Neural progenitor cell (in vitro differentiated cells): ENCODE measurements around the gene HOXD12. TPM values are rescaled to one million over a fixed set of nuclear protein-coding genes. Genes with fewer than 3 reads are reported as not detected.

Source experiments
- DNase-seq: peaks from one replicate; pipeline ENCODE4 v3.0.0-alpha.2; 2016; ENCODE audit warnings: low spot score
- H2AFZ ChIP-seq: fragments of 200-600 bp; sonication (generic); replicated peaks from 2 replicates; pipeline ENCODE4 v1.6.1; 2016; ENCODE audit warnings: antibody characterized with exemption
- H3F3A ChIP-seq: fragments of 200-600 bp; sonication (generic); 2 replicates; pipeline ENCODE4 v1.6.1; 2016; ENCODE audit warnings: antibody characterized with exemption, low read depth
- H3K27ac ChIP-seq: fragments of 200-600 bp; sonication (generic); 2 replicates; pipeline ENCODE4 v1.5.1; 2016; ENCODE audit warnings: mild to moderate bottlenecking
- H3K27me3 ChIP-seq: fragments of 200-600 bp; sonication (generic); 2 replicates; pipeline ENCODE4 v1.6.1; 2016; ENCODE audit warnings: mild to moderate bottlenecking, moderate library complexity
- H3K36me3 ChIP-seq: fragments of 200-600 bp; sonication (generic); 2 replicates; pipeline ENCODE4 v1.5.1; 2016
- H3K4me1 ChIP-seq: fragments of 200-600 bp; sonication (generic); 2 replicates; pipeline ENCODE4 v1.6.1; 2016; ENCODE audit warnings: mixed run types
- H3K4me2 ChIP-seq: fragments of 200-600 bp; sonication (generic); 2 replicates; pipeline ENCODE4 v1.6.1; 2016
- H3K4me3 ChIP-seq: fragments of 200-600 bp; sonication (generic); 2 replicates; pipeline ENCODE4 v1.5.1; 2016
- H3K79me2 ChIP-seq: fragments of 200-600 bp; sonication (generic); 2 replicates; pipeline ENCODE4 v1.6.1; 2016; ENCODE audit warnings: low read depth
- H3K9ac ChIP-seq: fragments of 200-600 bp; sonication (generic); 2 replicates; pipeline ENCODE4 v1.6.1; 2016
- H3K9me3 ChIP-seq: fragments of 200-600 bp; sonication (generic); 2 replicates; pipeline ENCODE4 v1.5.1; 2016; ENCODE audit warnings: low read depth
- H4K20me1 ChIP-seq: fragments of 200-600 bp; sonication (generic); 2 replicates; pipeline ENCODE4 v1.6.1; 2016; ENCODE audit warnings: low read depth
- H3K27ac Mint-ChIP-seq: 3 replicates; pipeline ENCODE4 v1.8.0; 2021; ENCODE audit warnings: mixed read lengths
- H3K27me3 Mint-ChIP-seq: 2 replicates; pipeline ENCODE4 v1.8.0; 2022; ENCODE audit warnings: low read depth, mild to moderate bottlenecking, inconsistent platforms, moderate library complexity, mixed read lengths; ENCODE audit not compliant: insufficient read depth
- H3K36me3 Mint-ChIP-seq: 3 replicates; pipeline ENCODE4 v1.8.0; 2021; ENCODE audit warnings: mixed read lengths
- H3K4me1 Mint-ChIP-seq: 3 replicates; pipeline ENCODE4 v1.8.0; 2021; ENCODE audit warnings: mixed read lengths
- H3K4me3 Mint-ChIP-seq: 3 replicates; pipeline ENCODE4 v1.8.0; 2021; ENCODE audit warnings: mild to moderate bottlenecking, moderate library complexity, mixed read lengths
- H3K9me3 Mint-ChIP-seq: 3 replicates; pipeline ENCODE4 v1.8.0; 2020; ENCODE audit warnings: mixed read lengths
- CTCF ChIP-seq: fragments of 200-600 bp; sonication (generic); IDR thresholded peaks from 2 replicates; pipeline ENCODE4 v1.5.1; 2017; ENCODE audit warnings: antibody characterized with exemption, mild to moderate bottlenecking
- EZH2 ChIP-seq: fragments of 200-600 bp; sonication (generic); IDR thresholded peaks from 2 replicates; pipeline ENCODE4 v1.6.1; 2017; ENCODE audit warnings: antibody characterized with exemption, mild to moderate bottlenecking, moderate library complexity
- EZH2phosphoT487 ChIP-seq: fragments of 200-600 bp; sonication (generic); IDR thresholded peaks from 2 replicates; pipeline ENCODE4 v1.6.1; 2017; ENCODE audit warnings: antibody characterized with exemption
- total RNA-seq: library from RNA; depleted of rRNA; stranded (reverse); fragments of >200 nt; gene quantifications from 2 replicates; pipeline ENCODE4 v1.2.3, GENCODE V29; 2015; ENCODE audit warnings: low replicate concordance

HOXD12 gene
- total RNA-seq, 1 donor from 2014 or later = not detected

GRCh38 chr2:176127774-176128072 lies 28.1 kb downstream of the HOXD12 start:
- no peaks in the 10 kb centered on the region for H3K9me3 ChIP-seq
- peaks cover 3% of the 10 kb centered on the region for H3K4me1 ChIP-seq
- Mint-ChIP-seq H3K4me3 (no peak overlapping the region), H3K27me3 (peaks cover 85% of the 10 kb centered on the region), H3K36me3 (no peaks in the 10 kb centered on the region), H3K27ac (no peak overlapping the region), H3K9me3 (peaks cover 11% of the 10 kb centered on the region), H3K4me1 (peaks cover 17% of the 10 kb centered on the region)
- no peak overlapping the region for H3K4me2 ChIP-seq
- H2AFZ ChIP-seq = no peak overlapping the region
- no peak for DNase-seq
- H3K4me3 ChIP-seq = no peak overlapping the region
- no peak for TF ChIP-seq EZH2
- TF ChIP-seq EZH2phosphoT487 = no peak
- TF ChIP-seq CTCF = no peak
- no peak overlapping the region for H3K9ac ChIP-seq
- H3K27me3 ChIP-seq = peaks cover 100% of the 10 kb centered on the region
- no peak overlapping the region for H3K27ac ChIP-seq
- H4K20me1 ChIP-seq = peaks cover 88% of the 10 kb centered on the region
- no peaks in the 10 kb centered on the region for H3K36me3 ChIP-seq
- H3F3A ChIP-seq = peaks cover 3% of the 10 kb centered on the region
- no peaks in the 10 kb centered on the region for H3K79me2 ChIP-seq

DNA sequence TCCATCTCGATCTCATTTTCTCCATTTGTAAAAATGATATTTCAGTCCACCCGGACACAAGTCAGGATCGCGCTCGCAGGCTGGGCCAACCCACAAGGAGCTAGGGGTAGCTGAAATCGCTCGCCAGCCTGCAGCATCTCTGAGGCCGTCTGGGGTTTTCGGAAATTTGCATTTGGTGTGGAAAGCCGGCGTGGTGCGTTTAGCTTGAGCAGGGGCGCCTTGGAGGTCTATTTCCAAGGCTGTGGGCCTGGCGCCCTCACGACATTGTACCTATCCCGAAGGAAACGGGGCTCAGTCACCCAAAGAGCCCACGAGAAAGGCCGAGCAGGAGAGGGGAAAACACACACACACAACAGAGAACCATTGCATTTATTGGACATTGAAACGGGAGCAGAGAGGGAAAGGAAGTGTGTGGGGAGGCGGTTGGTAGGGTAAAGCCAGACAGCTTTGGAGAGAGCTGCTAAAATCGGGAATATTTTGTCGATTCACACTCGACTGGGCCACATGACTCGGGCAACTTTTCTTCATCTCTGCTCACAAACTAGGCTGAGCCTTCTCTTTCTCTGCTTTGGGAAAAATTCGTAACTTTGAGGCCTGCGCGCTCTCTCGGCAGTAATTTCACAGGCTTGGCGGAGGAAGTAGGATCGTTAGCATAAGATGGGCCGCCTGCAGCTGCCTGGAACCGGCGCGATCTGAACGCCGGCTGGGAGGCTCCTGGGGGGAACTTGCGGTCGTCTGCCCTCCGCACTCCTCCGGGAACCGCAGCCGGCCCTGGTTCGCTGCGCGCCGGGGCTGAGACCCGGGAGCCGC lies 28.8 kb downstream of the HOXD12 start:
- peak; percentile 68 for DNase-seq

DNA sequence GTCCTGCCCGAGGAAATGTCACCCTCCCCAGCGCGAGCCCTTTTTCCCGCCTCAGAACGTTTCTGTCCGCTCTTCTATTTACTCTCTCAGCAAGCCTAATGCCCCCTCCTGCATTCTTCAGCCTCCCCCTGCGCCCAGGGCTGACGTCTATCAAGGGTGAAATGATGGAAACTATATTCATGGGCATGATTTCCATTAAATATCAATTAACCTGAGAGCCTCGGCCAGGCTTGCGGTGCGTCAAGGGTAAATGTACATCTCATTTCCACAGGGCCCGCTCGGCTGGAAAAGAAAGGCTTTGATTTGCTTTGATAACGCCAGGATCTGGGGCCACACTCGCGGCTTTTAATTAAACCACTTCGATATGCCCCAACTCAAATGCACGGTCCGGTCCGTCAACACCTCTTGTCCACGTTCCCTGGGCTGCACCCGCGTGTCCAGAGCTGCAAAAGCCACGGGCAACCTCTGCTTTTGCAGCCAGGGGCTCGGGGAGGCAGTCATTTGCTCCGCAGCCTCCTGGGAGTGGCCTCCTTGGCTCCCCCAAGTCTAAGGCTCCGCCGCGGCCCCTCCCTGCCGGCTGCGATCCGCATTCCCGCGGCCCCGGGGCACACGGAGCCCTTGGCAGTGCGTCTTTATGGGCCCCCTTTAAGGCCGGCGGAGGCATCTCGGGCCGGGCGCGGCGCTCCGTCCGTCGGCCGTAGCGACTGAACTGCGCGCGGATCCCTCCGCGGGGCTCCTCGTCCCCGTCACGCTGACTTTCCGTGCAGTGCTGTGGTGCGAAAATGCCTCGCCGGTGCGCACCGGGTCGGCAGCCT lies 29.6 kb downstream of the HOXD12 start, which contains the start of gene HOXD8:
Gene HOXD8, plus strand, starts transcription at position 724 of the 815 bp plus-strand sequence. CDS start 662 bp downstream, outside the sequence.
- no peak within 1 kb of the TSS for H3K27ac Mint-ChIP-seq
- Histone ChIP-seq H3K4me2 (peak within 1 kb of the TSS; percentile 69), H3K27me3 (peaks cover 100% of the 10 kb centered on the region), H2AFZ (no peak within 1 kb of the TSS), H3K36me3 (no peaks in the 10 kb centered on the region), H3K4me3 (peak within 1 kb of the TSS; percentile 39), H3K9me3 (no peaks in the 10 kb centered on the region), H3K79me2 (no peaks in the 10 kb centered on the region), H4K20me1 (peaks cover 90% of the 10 kb centered on the region), H3K27ac (no peak within 1 kb of the TSS), H3K4me1 (peaks cover 3% of the 10 kb centered on the region), H3K9ac (no peak within 1 kb of the TSS), H3F3A (peaks cover 3% of the 10 kb centered on the region)
- peak; percentile 88 for DNase-seq
- peaks cover 90% of the 10 kb centered on the region for H3K27me3 Mint-ChIP-seq
- peak; percentile 95 for TF ChIP-seq EZH2
- no peak for TF ChIP-seq CTCF
- TF ChIP-seq EZH2phosphoT487 = peak; percentile 92
- peaks cover 12% of the 10 kb centered on the region for H3K4me1 Mint-ChIP-seq
- peaks cover 8% of the 10 kb centered on the region for H3K9me3 Mint-ChIP-seq
- H3K36me3 Mint-ChIP-seq = no peaks in the 10 kb centered on the region
- peak within 1 kb of the TSS; percentile 79 for H3K4me3 Mint-ChIP-seq

More for the DNA sequence above, 28.8 kb downstream of the HOXD12 start:
- H3K27me3 ChIP-seq = peaks cover 100% of the 10 kb centered on the region
- H3K9me3 ChIP-seq = no peaks in the 10 kb centered on the region
- H3K79me2 ChIP-seq = no peaks in the 10 kb centered on the region
- H3K4me1 ChIP-seq = peaks cover 3% of the 10 kb centered on the region
- peak overlapping the region; percentile 79 for H3K4me3 Mint-ChIP-seq
- H4K20me1 ChIP-seq = peaks cover 90% of the 10 kb centered on the region
- peaks cover 17% of the 10 kb centered on the region for H3K4me1 Mint-ChIP-seq
- H3K4me3 ChIP-seq = no peak overlapping the region
- H3K9ac ChIP-seq = no peak overlapping the region
- no peak overlapping the region for H2AFZ ChIP-seq
- H3K9me3 Mint-ChIP-seq = peaks cover 11% of the 10 kb centered on the region
- H3K27ac ChIP-seq = no peak overlapping the region
- H3F3A ChIP-seq = peaks cover 3% of the 10 kb centered on the region
- H3K27me3 Mint-ChIP-seq = peaks cover 90% of the 10 kb centered on the region
- no peaks in the 10 kb centered on the region for H3K36me3 Mint-ChIP-seq
- H3K4me2 ChIP-seq = peak overlapping the region; percentile 69
- TF ChIP-seq EZH2 (peak; percentile 9), CTCF (no peak), EZH2phosphoT487 (peak; percentile 33)
- no peak overlapping the region for H3K27ac Mint-ChIP-seq
- H3K36me3 ChIP-seq = no peaks in the 10 kb centered on the region
